GM18951 (cell line): ENCODE measurements around the gene SH3PXD2A.
"Not testable (repeated sequence)": the region's sequence is repeated elsewhere in the genome, so short reads cannot be mapped to it uniquely, and the experiment has no call there.

Experiments used
- POLR2A ChIP-seq: IDR thresholded peaks from 4 replicates; pipeline ENCODE4 v1.6.1; 2011; ENCODE audit warnings: mild to moderate bottlenecking; ENCODE audit not compliant: insufficient read length, insufficient read depth; ENCODE audit errors: extremely low read depth
- in situ Hi-C: fragments of 300-500 bp; cut with MboI; formaldehyde crosslinking; loops from one replicate; pipeline ENCODE4 v1.12.0; 2022; ENCODE audit warnings: low sequenced_read_pairs, mixed read lengths, inconsistent platforms; ENCODE audit not compliant: unreplicated experiment

Gene SH3PXD2A

GRCh38 chr10:103761075-103761920 lies 94.1 kb downstream of the SH3PXD2A start:
- in situ Hi-C loops: no loop called here
- no peak for TF ChIP-seq POLR2A

GRCh38 chr10:103760233-103760632 lies 95.1 kb downstream of the SH3PXD2A start:
- in situ Hi-C loops: not testable (repeated sequence)

GRCh38 chr10:103759100-103759781 lies 96.1 kb downstream of the SH3PXD2A start:
- TF ChIP-seq POLR2A: no peak
- in situ Hi-C loops: no loop called here

- no peak for TF ChIP-seq POLR2A
- in situ Hi-C loops: no loop called here
These were observed 97.1 kb downstream of the SH3PXD2A start for GRCh38 chr10:103758294-103758681.

GRCh38 chr10:103757531-103758293 lies 97.7 kb downstream of the SH3PXD2A start:
- no peak for TF ChIP-seq POLR2A
- in situ Hi-C loops: no loop called here

- in situ Hi-C loops: no loop called here
- TF ChIP-seq POLR2A: no peak
These were observed 99.0 kb downstream of the SH3PXD2A start for GRCh38 chr10:103756277-103756869.

GRCh38 chr10:103752680-103753248 lies 102.6 kb downstream of the SH3PXD2A start:
- in situ Hi-C loops: no loop called here
- TF ChIP-seq POLR2A: no peak

- no peak for TF ChIP-seq POLR2A
- in situ Hi-C loops: no loop called here
These were observed 103.6 kb downstream of the SH3PXD2A start for GRCh38 chr10:103751667-103752290.

- no peak for TF ChIP-seq POLR2A
- in situ Hi-C loops: no loop called here
These were observed 104.5 kb downstream of the SH3PXD2A start for GRCh38 chr10:103750836-103751235.

- in situ Hi-C loops: no loop called here
- no peak for TF ChIP-seq POLR2A
These were observed 105.6 kb downstream of the SH3PXD2A start for GRCh38 chr10:103749779-103750178.

DNA sequence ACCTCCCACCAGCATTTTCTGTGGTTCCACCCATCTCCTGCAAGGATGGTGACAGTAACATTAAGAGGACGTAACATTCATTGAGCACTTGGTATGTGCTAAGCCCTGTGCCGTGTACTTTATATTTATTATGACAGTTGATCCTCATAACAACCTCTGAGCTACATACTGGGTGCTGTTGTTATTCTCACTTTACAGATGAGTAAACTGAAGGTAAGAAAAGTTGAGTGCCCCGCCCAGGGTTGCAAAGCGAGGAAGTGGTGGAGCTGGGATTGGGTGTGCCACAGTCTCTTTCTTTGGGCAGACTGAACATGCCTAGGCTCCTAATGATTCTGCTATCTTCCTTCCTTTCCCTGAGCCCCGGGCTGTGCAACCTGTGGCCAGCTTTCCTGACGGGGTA lies 107.4 kb downstream of the SH3PXD2A start:
- TF ChIP-seq POLR2A: no peak
- in situ Hi-C loops: no loop called here

DNA sequence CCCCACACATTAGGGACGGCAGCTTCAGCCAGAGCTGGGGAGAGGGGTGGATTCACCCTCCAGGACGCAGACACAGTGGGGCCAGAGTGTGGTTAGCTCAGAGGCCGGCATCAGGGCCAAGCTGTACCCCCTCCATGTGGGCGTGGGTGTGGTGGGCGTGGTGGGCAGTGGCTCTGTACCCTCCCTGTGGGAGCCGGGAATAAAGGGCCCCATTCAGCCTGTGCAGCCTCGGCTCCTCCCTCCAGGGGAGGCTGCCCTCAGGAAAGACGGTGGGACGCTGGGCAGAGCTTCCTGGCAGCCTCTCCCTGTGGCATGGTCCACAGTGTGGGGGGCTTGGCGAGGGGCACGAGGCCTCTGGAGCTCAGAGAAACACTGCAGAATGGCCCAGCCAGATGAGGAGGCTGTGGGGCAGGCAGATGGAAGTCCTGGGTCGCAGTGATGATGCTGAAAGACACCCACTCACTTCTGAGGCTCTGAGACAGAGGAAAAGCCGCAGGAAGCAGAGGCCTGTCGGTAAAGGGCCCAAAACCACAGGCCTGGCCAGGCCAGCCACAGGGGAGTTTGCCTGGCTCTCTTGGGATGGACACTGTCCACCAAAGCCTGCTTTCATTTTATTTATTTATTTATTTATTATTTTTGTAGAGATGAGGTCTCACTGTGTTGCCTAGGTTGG lies 108.0 kb downstream of the SH3PXD2A start:
- in situ Hi-C loops: no loop called here
- TF ChIP-seq POLR2A: no peak
